Ishikawa (cell line): ENCODE data around the gene SLC16A8.

Experiments
- CEBPB ChIP-seq: IDR thresholded peaks from 2 replicates; pipeline ENCODE4 v1.6.1; 2012
- CREB1 ChIP-seq: IDR thresholded peaks from 2 replicates; pipeline ENCODE4 v1.6.1; 2012; ENCODE audit warnings: low read depth
- EP300 ChIP-seq: IDR thresholded peaks from 2 replicates; pipeline ENCODE4 v1.6.1; 2012; ENCODE audit warnings: borderline replicate concordance
- FOXM1 ChIP-seq: IDR thresholded peaks from 2 replicates; pipeline ENCODE4 v1.6.1; 2012; ENCODE audit warnings: low read depth, borderline replicate concordance
- MAX ChIP-seq: IDR thresholded peaks from 2 replicates; pipeline ENCODE4 v1.6.1; 2012
- NFIC ChIP-seq: IDR thresholded peaks from 2 replicates; pipeline ENCODE4 v1.6.1; 2012
- RAD21 ChIP-seq: IDR thresholded peaks from 2 replicates; pipeline ENCODE4 v1.6.1; 2012; ENCODE audit warnings: low read depth
- REST ChIP-seq: IDR thresholded peaks from 2 replicates; pipeline ENCODE4 v1.6.1; 2012; ENCODE audit warnings: low read depth, mild to moderate bottlenecking
- TAF1 ChIP-seq: IDR thresholded peaks from 2 replicates; pipeline ENCODE4 v1.6.1; 2012; ENCODE audit warnings: low read depth, mild to moderate bottlenecking
- TCF12 ChIP-seq: IDR thresholded peaks from 2 replicates; pipeline ENCODE4 v1.6.1; 2012; ENCODE audit warnings: low read depth
- YY1 ChIP-seq: IDR thresholded peaks from 2 replicates; pipeline ENCODE4 v1.6.1; 2012; ENCODE audit warnings: low read depth

GRCh38 chr22:38066381-38067027, 17.5 kb downstream of the SLC16A8 start:
- TF ChIP-seq EP300 (no peak), MAX (no peak), RAD21 (no peak), NFIC (no peak), CREB1 (no peak), REST (no peak), YY1 (no peak), TAF1 (no peak), FOXM1 (no peak), CEBPB (no peak), TCF12 (no peak)
